A673 (cell line): ENCODE results near the gene CACNA2D3.

Source experiments
- CTCF ChIP-seq: fragments of 300-800, 200-600 bp; sonication (generic); conservative IDR thresholded peaks from 2 replicates; pipeline ENCODE4 v1.5.1; 2017; ENCODE audit warnings: low read depth, mild to moderate bottlenecking, antibody characterized with exemption, low read length, moderate library complexity, mixed read lengths
- EZH2 ChIP-seq: fragments of 200-600 bp; sonication (generic); IDR thresholded peaks from 2 replicates; pipeline ENCODE4 v1.6.1; 2017; ENCODE audit warnings: borderline replicate concordance, low read depth, mild to moderate bottlenecking, mixed read lengths, antibody characterized with exemption, low read length; ENCODE audit not compliant: poor library complexity, severe bottlenecking

- TF ChIP-seq CTCF, result no peak
- TF ChIP-seq EZH2, result no peak
Measured at GRCh38 chr3:54349231-54349652, 226.9 kb downstream of the CACNA2D3 start.
